ENCODE results near the gene PZP. TPM values are rescaled to one million over a fixed set of nuclear protein-coding genes. Genes with fewer than 3 reads are reported as not detected.

Gene PZP
- total RNA-seq, 1 experiment from 2014 or later = not detected

DNA sequence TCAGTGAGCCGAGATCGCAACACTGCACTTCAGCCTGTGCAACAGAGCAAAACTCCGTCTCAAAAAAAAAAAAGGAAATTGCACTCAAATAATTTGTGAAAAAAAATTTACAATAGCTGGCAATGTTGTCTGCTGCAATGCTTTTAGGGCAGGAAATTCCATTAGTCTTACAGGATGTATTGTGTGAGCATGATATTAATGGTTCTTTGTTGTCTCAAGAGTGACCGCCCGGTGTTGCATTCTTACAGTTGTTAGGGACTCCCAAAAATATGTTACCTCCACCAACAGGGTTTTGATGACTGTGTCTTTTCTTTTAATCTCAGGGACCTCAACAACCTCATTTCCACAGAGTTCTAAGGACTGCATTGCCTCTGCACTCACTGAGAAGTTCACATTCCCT, 44.8 kb downstream of the PZP start:
- no peak for DNase-seq
- Histone ChIP-seq H2BK120ac (ENCODE audit: low read depth, low read length, poor library complexity, severe bottlenecking) (no peak overlapping the region), H4K20me1 (ENCODE audit: control insufficient read depth, insufficient read depth, insufficient read length) (no peaks in the 10 kb centered on the region), H3K27ac (ENCODE audit: insufficient read length, low read depth, low read length) (no peak overlapping the region), H3K56ac (ENCODE audit: insufficient read length, low read depth, low read length) (no peak overlapping the region), H3K4me2 (ENCODE audit: insufficient read depth, insufficient read length, low read length) (no peak overlapping the region), H3K23ac (ENCODE audit: insufficient read length, low read depth, low read length) (no peak overlapping the region), H3K4ac (ENCODE audit: low read depth, low read length) (no peak overlapping the region), H3K9ac (ENCODE audit: extremely low read depth, insufficient read length, low read length) (no peak overlapping the region), H2BK20ac (ENCODE audit: low read depth, low read length, poor library complexity, severe bottlenecking) (no peak overlapping the region), H3K27me3 (ENCODE audit: insufficient read depth, low read length) (no peaks in the 10 kb centered on the region), H4K91ac (ENCODE audit: insufficient read length, low read depth, low read length) (no peak overlapping the region), H2AFZ (ENCODE audit: low read length) (no peak overlapping the region), H3T11ph (ENCODE audit: low read length) (no peak overlapping the region), H2BK12ac (ENCODE audit: insufficient read length, low read depth, low read length) (no peak overlapping the region), H3K9me3 (ENCODE audit: control insufficient read depth, low read depth, low read length) (no peaks in the 10 kb centered on the region), H3K18ac (ENCODE audit: insufficient read length, low read depth, low read length) (no peak overlapping the region), H3K79me2 (ENCODE audit: insufficient read depth, low read length) (no peaks in the 10 kb centered on the region), H2BK5ac (ENCODE audit: insufficient read length, low read length) (no peak overlapping the region), H2BK15ac (ENCODE audit: low read depth, low read length) (no peak overlapping the region), H3K79me1 (ENCODE audit: insufficient read depth, low read depth, low read length, poor library complexity, severe bottlenecking) (no peaks in the 10 kb centered on the region), H3K14ac (ENCODE audit: insufficient read depth, low read length) (no peak overlapping the region), H4K8ac (replicated peaks; ENCODE audit: insufficient read length, low read depth, low read length) (no peak overlapping the region), H2AK5ac (ENCODE audit: insufficient read length, low read length) (no peak overlapping the region), H3K23me2 (ENCODE audit: insufficient read length, low read depth, low read length, poor library complexity, severe bottlenecking) (no peaks in the 10 kb centered on the region), H3K4me1 (ENCODE audit: insufficient read depth, low read length) (no peaks in the 10 kb centered on the region; the same call in 1 of the 2 replicates), H4K5ac (ENCODE audit: insufficient read length, low read depth, low read length) (no peak overlapping the region)
- Mint-ChIP-seq H3K27ac (no peak overlapping the region), H3K36me3 (ENCODE audit: insufficient read depth in 1 of 3, low read depth in 3 of 3) (peaks cover 0 to 3% (median 0%) of the 10 kb centered on the region in 3 experiments; a peak in 2 of 7 replicates), H3K27me3 (ENCODE audit: low read depth) (no peaks in the 10 kb centered on the region; the same call in 1 of the 2 replicates), H3K4me3 (no peak overlapping the region), H3K9me3 (no peaks in the 10 kb centered on the region), H3K4me1 (peaks cover 11 to 12% of the 10 kb centered on the region in 2 experiments)
- WGBS (ENCODE audit: extremely low coverage, insufficient read length, low lambda C conversion rate) = no CpG with 5 or more reads among the region's 5 CpGs
- TF ChIP-seq, protein P1, sequence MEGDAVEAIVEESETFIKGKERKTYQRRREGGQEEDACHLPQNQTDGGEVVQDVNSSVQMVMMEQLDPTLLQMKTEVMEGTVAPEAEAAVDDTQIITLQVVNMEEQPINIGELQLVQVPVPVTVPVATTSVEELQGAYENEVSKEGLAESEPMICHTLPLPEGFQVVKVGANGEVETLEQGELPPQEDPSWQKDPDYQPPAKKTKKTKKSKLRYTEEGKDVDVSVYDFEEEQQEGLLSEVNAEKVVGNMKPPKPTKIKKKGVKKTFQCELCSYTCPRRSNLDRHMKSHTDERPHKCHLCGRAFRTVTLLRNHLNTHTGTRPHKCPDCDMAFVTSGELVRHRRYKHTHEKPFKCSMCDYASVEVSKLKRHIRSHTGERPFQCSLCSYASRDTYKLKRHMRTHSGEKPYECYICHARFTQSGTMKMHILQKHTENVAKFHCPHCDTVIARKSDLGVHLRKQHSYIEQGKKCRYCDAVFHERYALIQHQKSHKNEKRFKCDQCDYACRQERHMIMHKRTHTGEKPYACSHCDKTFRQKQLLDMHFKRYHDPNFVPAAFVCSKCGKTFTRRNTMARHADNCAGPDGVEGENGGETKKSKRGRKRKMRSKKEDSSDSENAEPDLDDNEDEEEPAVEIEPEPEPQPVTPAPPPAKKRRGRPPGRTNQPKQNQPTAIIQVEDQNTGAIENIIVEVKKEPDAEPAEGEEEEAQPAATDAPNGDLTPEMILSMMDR (conservative IDR thresholded peaks at IDR 0.05) = no peak

Data from H9 (cell line).